Spleen (tissue), 7 donors: ENCODE data around the gene DPP4.
A peak's percentile ranks its signal among the peaks of the same experiment; 100 is the strongest.

Experiments
- POLR2A ChIP-seq, 3 donors: fragments of 450-650 bp; IDR thresholded peaks; one replicate each; pipeline ENCODE4 v1.5.1; 2017; ENCODE audit warnings: antibody characterized with exemption in 3 of 3, mild to moderate bottlenecking in 1 of 3
- TF ChIP-seq, protein P1 (sequence below), 11 experiments: fragments of 200-600 bp in 7 of 11; fragments of 450-650 bp in 4 of 11; sonication (generic) in 4 of 11; IDR thresholded peaks in 8 of 11; conservative IDR thresholded peaks in 3 of 11; 1 replicate in 7 of 11; 2 replicates in 4 of 11; pipeline versions ENCODE4 v1.4.0 to v1.8.0; 2016 to 2021; ENCODE audit warnings: antibody characterized with exemption in 11 of 11, inconsistent platforms in 4 of 11, mild to moderate bottlenecking in 1 of 11
- donor health status: DM: no; HTN: no; CAD: no; lungs with moderate emphysema.
- donor health status: DM: no; HTN: no; CAD: no.
- donor health status: DM: no; HTN: no; CAD: no.

DNA sequence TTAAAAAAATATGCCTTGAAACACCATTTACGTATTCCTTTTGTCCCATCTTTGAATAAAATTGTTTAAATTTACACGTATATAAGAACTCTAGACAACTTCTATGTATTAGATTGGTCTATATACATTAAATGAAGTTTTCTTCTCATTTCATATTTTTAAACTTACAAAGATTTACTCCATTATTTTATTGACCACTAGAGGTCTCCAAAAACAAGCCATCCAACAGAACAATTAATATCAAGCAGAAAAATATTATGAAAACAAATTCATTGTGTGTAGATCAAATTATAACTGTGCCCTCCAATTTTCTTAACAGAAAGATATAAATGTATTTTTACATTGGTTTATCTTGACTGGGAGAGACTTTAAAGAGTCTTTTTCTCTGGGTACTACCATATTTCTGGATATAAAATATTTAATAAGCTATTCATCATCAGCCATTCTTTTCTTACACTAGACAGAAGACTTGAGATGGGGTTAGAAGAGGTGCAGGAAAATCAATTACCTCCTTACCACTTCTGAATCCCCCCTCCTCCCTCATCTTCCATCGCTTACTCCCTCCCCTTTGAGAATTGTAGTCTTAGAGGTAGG is 66.5 kb downstream of the DPP4 start:
- TF ChIP-seq, protein P1, sequence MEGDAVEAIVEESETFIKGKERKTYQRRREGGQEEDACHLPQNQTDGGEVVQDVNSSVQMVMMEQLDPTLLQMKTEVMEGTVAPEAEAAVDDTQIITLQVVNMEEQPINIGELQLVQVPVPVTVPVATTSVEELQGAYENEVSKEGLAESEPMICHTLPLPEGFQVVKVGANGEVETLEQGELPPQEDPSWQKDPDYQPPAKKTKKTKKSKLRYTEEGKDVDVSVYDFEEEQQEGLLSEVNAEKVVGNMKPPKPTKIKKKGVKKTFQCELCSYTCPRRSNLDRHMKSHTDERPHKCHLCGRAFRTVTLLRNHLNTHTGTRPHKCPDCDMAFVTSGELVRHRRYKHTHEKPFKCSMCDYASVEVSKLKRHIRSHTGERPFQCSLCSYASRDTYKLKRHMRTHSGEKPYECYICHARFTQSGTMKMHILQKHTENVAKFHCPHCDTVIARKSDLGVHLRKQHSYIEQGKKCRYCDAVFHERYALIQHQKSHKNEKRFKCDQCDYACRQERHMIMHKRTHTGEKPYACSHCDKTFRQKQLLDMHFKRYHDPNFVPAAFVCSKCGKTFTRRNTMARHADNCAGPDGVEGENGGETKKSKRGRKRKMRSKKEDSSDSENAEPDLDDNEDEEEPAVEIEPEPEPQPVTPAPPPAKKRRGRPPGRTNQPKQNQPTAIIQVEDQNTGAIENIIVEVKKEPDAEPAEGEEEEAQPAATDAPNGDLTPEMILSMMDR (IDR thresholded peaks at IDR 0.05 in 8 of 11, conservative IDR thresholded peaks at IDR 0.05 in 3 of 11), result peak; percentile 18 to 70 (median 49)
- TF ChIP-seq POLR2A (IDR thresholded peaks at IDR 0.05), result no peak
